ENCODE data around the gene MRPL11.

Gene MRPL11

DNA sequence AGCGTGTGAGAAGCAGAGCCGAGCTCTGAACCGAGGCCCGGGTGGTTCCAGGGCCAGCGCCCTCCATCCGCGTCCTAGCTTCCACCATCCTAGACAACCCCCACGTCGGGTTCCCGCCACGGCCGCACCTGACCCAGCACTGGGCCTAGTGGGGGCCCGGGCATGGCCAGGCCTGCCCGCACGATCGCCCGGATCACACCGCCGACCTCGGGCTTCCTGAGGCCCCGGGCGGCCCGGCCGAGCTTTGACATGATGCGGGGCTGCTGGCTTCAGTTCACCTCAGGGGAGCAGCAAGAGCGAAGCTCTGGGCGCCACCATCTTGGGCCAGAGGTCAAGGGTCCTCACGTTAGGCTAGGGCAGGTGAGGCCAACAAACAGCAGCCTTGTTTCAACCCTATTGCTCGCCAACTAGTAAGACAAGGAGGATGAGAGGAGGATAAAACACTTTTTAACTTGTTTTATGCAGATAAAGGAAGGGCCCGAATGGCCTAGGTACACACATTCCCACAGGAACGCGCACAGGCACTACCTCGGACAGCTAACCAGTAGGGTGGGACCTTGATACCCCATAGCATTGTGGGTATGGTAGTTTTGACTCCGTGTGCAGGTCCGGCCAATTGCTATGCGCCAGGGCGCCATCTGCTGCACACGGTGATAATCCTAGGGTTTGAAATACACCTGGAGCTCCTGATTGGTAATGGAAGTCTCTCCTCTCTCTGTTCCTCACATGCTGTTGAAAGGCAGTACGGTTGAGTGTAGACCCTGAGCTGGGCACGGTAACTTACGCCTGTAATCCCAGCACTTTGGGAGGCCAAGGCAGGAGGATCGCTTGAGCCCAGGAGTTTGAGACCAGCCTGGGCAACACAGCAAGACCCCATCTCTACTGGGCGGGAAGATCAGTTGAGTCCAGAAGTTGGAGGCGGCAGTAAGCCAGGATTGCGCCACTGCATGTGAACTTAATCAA, at the start of gene MRPL11:
MRPL11 (minus strand) TSS at position 345 of the 963 bp plus-strand sequence; CDS start at position 251, 94 bp downstream.
- DNase-seq = peak; percentile 91

DNA sequence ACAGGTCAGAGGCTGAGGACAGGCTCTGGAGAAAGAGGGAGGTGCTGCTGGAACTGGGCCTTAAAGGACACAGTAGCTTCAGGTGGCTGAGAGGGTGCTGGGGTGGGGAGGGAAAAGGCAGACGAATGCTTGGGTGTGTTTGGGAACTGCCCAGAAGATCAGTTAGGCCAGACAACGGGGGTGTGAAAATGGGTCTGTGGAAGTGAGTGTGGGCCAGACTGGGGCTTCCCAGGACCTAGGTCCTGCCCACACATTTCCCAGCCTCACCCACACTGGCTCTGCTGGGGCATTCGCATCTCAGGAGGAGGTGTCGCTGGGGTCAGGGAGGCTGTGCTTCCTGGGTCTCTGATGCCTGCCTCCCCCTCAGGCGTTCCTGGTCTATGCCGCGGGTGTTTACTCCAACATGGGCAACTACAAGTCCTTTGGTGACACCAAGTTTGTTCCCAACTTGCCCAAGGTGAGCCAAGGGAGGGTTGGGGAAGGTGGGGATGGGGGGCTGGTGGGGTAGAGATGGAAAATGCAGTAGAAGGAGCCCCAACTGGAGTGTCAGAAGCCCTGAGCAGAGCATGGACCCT, 46.2 kb upstream of the MRPL11 start:
- DNase-seq = no peak

GRCh38 chr11:66480117-66480938, 41.7 kb upstream of the MRPL11 start, which contains the start of gene DPP3:
DPP3 (plus strand) TSS chr11:66480434; CDS start chr11:66482201, 1,767 bp downstream.
- peak; percentile 96 for DNase-seq

GRCh38 chr11:66479394-66480116, 40.9 kb upstream of the MRPL11 start:
- peak; percentile 75 for DNase-seq

- peak; percentile 48 for DNase-seq
Observed at GRCh38 chr11:66478729-66479393, 40.2 kb upstream of the MRPL11 start.

DNA sequence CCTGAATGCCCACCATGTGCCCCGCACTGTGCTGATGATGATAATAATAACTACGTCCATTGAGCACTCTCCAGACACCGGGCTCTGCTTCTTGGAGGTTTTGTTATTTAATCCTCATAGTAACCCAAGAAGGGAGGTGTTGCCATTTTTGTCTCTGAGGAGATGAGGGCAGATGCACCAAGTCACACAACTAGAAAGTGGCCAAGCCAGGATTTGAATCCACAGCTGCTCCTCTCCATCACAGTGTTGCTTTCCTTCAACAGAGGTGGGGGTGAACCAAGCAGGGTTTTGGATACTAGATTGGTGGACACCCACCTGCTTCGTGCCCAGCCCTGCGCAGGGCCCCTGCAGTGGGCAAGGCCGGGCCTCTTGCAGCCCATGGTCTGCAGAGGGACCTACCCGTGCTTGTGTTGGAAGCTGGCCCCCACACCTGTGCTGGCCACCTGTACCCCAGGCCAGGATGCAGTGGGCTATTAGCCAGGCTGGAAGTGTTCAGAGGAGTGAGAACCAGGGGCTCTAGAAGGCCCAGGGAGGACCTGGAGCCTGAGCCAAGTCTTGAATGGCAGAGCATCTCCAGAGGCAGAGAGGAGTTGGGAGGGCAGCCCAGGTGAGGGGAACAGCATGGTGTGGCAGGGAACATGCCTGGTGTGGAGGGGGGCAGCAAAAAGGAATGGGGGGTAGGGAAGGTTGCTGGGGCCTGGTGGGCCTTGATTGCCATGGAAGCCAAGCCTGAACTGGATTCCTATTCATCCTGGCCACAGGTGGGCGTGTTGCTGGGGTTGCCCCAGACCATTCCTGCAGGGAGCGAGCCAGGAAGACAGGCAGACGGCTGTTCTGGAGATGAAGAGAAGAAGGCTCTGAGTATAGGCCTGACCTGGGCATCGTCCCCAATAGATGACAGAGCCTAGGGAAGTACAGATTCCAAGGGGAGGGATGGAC, 38.9 kb upstream of the MRPL11 start:
- DNase-seq = no peak

DNA sequence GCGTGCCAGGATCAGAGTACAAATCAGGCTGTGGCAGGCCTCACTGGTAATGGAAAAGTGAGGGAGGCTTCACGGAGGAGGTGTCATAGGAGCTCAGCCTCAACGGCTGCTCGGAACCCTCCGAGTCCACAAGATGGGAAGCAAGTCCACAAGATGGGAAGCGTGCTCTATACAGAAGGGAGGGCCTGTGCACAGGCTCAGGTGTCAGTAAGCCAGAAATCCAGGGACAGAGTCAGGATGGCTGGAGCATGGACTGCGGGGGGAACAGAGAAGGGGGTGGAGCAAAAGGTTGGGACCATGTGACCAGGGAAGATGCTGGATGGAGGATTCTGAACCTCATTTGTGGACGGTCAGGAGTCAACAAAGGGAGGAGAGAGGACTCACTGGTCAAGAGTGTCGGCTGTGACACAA, 38.2 kb upstream of the MRPL11 start:
- DNase-seq = no peak

GRCh38 chr11:66476173-66476840, 37.7 kb upstream of the MRPL11 start:
- no peak for DNase-seq

DNA sequence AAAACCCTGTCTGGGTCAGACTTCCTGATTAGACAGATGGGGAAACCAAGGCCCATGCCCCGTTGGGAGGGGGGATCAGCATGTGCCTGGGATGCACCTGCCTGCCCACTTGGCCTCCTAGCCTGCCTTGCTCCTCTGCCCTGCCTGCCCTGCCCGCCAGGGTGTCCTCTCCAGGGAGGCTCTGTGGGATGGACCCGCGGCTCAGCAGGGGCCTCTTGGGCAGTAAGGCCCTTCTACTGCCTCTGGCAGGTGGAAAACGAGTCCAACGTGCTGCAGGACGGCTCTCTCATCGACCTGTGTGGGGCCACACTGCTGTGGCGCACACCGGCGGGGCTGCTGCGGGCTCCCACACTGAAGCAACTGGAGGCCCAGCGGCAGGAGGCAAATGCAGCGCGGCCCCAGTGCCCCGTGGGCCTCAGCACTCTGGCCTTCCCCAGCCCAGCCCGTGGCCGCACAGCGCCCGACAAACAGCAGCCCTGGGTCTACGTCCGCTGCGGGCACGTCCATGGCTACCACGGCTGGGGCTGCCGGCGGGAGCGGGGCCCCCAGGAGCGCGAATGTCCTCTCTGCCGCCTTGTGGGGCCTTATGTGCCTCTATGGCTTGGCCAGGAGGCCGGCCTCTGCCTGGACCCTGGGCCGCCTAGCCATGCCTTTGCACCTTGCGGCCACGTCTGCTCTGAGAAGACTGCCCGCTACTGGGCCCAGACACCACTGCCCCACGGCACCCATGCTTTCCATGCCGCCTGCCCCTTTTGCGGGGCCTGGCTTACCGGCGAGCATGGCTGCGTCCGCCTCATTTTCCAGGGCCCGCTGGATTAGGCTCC, 36.9 kb upstream of the MRPL11 start:
- no peak for DNase-seq

GRCh38 chr11:66473608-66474515, 35.2 kb upstream of the MRPL11 start:
- DNase-seq = no peak

DNA sequence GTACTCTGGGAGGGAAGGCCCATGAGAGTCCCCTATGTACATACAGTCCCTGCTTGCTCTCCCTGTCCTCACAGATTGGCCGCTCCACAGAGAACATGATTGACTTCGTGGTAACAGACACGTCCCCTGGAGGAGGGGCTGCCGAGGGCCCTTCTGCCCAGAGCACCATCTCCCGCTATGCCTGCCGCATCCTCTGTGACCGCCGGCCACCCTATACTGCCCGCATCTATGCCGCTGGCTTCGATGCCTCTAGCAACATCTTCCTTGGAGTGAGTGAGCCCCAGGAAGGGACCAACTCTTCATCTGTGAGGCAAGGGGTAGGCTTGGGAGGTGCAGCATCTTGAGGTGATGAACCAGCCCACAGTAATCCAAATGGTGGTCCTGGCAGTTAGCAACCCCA, 34.5 kb upstream of the MRPL11 start:
- DNase-seq = no peak

DNA sequence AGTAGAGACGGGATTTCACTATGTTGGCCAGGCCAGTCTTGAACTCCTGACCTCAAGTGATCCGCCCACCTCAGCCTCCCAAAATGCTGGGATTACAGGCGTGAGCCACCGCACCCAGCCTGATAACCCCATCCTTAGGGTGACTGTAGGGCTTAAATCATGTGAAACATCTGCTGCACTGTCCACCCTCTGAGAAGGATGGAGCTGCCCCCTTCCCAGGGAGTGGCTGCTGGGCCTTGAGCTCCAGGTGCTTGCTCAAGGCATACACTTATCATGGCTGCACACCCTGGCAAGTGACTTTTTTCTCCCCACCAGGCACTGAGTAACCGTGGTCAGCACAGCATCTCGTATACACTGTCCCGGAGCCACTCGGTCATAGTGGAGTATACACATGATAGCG, 33.4 kb upstream of the MRPL11 start:
- DNase-seq = no peak

- DNase-seq = no peak
Observed at GRCh38 chr11:66471142-66471541, 32.5 kb upstream of the MRPL11 start.

DNA sequence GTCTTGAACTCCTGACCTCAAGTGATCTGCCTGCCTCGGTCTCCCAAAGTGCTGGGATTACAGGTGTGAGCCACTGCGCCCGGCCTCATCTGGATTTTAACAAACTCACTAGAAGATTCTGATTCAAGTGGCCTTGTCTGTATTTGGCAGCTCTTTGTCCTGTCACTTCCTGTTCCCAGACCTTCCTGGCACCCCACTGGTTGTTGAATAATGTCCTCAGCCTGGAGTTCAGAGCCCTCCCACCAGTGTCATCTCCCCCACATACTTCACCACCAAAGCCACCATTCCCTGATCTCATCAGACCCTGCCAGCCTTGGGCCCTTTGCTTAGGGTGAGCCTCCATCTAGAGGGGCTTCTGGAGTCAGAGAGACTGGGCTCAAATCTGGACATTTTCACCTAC, 31.4 kb upstream of the MRPL11 start:
- no peak for DNase-seq

- no peak for DNase-seq
Observed at GRCh38 chr11:66469441-66469840, 30.8 kb upstream of the MRPL11 start.

DNA sequence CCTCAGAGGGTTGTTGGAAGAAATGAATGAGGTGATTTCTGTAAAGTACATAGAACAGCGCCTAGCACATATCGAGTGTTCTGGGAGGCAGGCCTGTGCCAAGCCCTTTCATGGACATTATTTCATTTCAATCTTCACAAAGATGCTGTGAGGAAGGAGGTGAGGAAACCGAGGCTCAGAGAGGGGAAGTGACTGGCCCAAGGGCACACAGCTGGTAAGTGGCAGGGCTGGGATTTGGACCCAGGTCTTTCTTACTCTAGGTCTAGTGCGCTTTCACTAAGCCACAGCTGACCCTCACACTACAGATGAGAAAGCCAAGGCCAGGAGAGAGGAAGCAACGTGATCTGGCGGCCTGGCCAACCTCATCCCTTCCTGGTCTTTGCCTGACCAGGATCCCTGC, 30.0 kb upstream of the MRPL11 start:
- no peak for DNase-seq

DNA sequence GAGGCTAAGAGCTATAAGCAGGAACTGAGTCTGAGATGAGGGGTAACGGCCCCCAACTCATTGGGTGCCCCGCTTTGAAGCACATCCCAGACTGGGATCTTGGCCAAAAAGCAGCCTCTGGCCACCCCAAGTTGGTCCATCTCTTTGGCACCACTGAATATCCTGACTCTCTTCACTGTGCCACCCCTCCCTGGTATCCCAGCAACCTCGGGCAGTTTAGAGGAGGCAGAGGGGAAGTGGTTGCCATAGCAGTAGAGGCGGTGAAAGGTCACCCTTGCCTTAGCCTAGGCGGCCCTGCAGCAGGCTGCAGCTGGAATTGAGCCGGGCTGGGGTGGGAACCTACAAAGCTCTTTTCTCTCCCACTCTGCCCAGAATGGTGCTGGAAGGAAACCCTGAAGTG, 29.1 kb upstream of the MRPL11 start:
- peak; percentile 11 for DNase-seq

DNA sequence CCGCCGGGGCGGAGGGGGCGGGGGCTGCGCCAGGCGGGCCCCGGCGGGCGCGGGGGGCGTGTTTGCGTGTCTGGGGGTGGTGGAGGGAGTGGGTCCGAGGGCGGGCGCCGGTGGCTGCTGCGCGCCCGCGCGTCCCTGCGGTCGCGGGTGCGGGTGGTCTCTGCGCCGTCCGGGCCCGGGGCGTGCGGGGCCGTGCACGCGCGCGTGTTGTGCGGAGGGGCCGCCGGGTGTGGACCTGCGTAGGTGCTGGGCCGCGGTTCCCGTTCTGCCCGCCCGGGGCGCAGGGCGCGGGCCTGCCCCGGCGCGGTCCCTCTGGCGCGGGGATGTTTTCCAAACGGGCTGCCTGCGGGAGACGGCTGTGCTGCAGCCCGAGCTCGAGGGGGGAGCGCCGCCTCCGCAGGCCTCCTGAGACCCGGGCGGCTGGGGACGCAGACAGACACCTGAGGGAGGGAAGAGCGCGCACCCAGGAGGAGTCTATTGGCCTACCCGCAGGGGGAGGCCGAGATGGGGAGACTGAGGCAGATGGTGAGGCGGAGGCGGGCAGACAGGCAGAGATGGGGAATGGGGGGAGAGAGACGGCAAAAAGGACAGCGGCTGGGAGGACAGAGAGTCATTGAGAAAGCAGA, 28.5 kb upstream of the MRPL11 start:
- DNase-seq = peak; percentile 35
